LNCAP (cell line): Measurements from ENCODE around the gene COL6A3.

Experiments used
- TF ChIP-seq, protein P1 (sequence below): fragments of 450-650 bp; IDR thresholded peaks from 2 replicates; pipeline ENCODE4 v1.5.1; 2017; ENCODE audit warnings: mild to moderate bottlenecking

Gene COL6A3

DNA sequence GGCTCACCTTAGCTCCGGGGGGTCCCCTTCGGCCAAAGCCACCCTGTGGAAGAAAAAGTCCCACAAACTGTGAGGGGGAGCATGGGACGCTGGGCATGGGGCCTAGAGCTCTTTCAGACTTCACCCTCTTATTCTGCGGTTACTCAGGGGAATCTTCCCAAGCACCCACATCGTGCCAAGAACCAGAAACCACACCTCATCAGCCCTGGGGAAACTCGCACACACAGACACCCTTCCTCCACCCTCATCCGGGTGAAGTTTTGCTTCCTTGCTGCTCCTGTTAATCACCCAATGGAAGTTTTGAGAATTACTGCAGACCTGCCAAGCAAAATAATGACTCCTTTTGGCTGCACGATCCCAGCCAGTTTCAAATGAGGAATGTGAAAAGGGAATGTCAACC, 59.1 kb downstream of the COL6A3 start:
- TF ChIP-seq, protein P1, sequence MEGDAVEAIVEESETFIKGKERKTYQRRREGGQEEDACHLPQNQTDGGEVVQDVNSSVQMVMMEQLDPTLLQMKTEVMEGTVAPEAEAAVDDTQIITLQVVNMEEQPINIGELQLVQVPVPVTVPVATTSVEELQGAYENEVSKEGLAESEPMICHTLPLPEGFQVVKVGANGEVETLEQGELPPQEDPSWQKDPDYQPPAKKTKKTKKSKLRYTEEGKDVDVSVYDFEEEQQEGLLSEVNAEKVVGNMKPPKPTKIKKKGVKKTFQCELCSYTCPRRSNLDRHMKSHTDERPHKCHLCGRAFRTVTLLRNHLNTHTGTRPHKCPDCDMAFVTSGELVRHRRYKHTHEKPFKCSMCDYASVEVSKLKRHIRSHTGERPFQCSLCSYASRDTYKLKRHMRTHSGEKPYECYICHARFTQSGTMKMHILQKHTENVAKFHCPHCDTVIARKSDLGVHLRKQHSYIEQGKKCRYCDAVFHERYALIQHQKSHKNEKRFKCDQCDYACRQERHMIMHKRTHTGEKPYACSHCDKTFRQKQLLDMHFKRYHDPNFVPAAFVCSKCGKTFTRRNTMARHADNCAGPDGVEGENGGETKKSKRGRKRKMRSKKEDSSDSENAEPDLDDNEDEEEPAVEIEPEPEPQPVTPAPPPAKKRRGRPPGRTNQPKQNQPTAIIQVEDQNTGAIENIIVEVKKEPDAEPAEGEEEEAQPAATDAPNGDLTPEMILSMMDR: no peak

DNA sequence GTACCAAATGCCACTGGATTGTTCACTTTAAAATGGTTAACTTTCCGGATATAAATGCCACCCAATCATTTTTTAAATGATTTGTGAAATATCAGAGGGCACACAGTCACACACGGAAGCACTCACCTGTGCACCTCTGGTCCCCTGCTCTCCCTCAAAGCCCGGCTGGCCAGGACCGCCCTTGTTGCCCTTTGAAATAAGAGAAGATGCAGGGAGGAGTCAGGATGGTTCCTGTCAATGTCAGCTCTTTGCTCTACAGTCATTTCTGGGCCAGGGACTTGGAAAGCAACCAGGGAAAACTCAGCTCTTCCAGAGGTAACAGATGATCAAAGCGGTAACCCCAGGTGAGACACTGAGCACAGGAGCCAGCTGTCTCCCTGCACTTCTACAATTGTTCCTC, 60.7 kb downstream of the COL6A3 start:
- TF ChIP-seq, protein P1: no peak

DNA sequence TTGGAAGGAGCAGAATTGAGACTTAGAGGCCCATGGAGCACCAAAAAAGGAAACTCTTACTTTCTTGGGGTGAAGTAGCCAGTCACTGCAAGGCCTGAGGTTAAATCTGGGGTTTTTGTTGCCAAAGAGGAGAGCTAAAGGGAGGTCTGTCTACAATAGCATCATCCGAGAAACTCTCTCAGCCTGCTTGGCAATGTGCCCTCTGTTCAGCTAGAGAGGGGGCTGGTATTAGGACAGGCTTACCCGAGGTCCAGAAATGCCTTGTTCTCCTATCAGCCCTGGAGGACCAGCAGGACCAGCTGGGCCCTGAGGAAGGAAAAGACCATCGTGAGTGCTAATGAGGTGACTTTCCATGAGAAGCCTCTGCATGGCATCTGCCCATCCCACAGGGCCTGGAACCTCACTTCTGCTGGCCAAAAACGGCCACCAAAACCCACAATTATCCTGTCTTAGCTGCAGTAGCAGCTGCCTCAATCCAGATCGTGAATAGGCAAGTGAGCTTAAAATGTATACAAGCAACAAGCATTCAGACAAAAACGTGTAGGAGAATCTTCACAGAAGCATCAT, 61.6 kb downstream of the COL6A3 start:
- TF ChIP-seq, protein P1: no peak

DNA sequence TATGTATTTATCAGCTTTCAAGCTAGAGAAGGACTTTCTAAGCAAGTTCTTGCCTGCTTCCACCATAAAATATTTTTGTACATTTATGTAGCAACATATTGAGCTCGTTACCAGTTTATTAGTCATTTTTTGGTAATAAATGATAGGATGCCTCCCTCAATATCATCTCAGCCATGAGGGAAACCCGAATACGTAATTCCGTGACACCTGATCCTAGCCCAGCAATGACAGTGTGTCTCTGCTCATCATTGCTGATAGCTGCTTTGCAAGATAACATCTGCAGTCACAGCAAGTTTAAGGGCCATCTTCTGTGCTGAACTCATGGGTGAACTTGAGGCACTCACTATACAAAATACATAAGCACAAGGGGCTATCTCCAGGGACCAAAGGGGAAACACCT, 62.2 kb downstream of the COL6A3 start:
- TF ChIP-seq, protein P1: no peak

DNA sequence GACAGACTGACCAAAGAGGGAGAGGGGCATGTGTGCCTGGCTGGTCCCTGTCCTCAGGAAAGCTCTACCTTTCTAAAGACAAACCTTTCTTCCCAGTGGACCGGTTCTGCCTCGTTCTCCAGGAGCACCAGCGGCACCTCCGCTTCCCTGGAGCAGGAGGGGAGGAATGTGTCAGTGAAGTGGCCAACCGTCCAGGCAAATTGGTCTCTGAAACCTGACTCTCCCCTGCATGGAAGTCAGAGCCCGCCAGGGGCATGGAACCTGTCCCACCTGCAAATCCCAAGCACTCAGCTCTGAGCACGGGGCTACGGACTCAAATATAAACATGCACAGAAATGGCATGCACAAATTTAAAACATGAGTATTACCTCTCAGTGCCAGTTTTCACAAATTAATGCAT, 62.9 kb downstream of the COL6A3 start:
- TF ChIP-seq, protein P1: no peak

DNA sequence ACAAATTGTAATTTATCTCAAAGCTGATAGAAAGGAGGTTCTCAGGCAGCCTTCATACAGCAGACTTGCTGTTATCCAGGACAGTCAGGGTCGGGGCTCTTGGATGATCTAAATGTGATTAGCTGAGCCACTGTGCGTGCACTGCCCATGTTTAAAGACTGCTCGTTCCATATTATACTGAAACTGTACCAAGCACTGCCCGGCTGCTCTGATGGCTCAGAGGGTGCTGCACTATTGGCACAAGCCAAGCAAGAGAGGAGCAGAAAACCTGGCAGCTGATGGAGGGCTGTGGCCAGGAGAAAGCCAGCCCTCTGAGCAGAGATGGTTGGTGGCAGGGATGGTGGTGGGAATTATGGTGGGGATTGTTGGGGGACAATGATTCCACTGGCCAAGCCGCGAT, 63.4 kb downstream of the COL6A3 start:
- TF ChIP-seq, protein P1: no peak

DNA sequence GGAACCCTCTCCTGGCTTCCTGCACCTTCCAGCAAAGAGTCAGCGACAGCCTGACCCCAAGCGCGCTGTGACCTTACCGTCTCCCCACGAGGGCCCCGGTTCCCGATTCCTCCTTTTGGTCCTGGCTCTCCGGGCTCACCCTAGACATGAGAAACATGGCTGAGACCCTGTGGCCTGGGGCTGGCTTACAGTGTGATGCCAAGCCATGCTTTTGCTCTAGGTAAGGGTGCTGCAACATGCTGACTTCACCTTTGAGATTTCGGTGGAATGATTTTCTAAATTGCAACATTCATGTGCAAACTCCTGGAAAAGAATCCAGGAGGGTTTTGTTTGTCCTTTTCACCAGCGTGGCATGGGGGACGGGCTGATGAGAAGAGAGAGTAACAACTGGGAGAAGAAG, 63.9 kb downstream of the COL6A3 start:
- TF ChIP-seq, protein P1: no peak

DNA sequence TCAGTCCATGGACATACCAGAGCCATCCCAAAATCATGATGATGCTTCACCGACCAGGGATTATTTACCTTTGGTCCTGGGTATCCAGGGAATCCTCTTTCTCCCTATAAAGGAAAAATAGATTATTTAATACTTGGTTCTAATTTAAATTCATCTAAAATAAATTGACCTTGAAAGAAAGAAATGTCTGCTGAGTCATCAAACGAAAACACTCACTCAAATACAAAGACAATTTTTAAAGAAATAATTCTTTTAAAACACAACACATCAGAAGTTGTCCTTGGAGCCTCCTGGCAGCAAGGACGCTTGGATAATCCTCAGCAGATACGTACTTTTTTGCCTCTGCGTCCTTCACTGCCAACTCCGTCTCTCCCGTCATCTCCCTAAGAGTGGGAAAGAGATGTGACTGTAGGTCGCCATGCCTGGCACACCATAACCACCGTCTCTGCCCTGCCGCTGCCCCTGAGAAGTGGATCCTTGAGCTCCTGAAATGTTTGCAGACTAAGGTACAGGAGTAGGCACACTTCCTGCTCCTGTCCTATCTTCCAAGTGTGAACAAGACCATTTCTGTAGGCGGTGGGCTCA, 65.6 kb downstream of the COL6A3 start:
- TF ChIP-seq, protein P1: no peak
